GM23338 (cell line): ENCODE results near the gene CBFA2T3.

ENCODE experiments used
- EZH2 ChIP-seq: fragments of 200-600 bp; sonication (generic); IDR thresholded peaks from one replicate; pipeline ENCODE4 v1.8.0; 2017; ENCODE audit warnings: antibody characterized with exemption, mild to moderate bottlenecking, low read depth; ENCODE audit not compliant: unreplicated experiment
- EZH2phosphoT487 ChIP-seq: fragments of 200-600 bp; sonication (generic); IDR thresholded peaks from one replicate; pipeline ENCODE4 v1.8.1; 2018; ENCODE audit warnings: antibody characterized with exemption; ENCODE audit not compliant: unreplicated experiment
- NANOG ChIP-seq: IDR thresholded peaks from 2 replicates; pipeline ENCODE4 v1.6.1; 2016; ENCODE audit warnings: antibody characterized with exemption, borderline replicate concordance
- POLR2AphosphoS5 ChIP-seq: IDR thresholded peaks from 2 replicates; pipeline ENCODE4 v1.6.1; 2016; ENCODE audit warnings: antibody characterized with exemption, low read depth
- TF ChIP-seq, protein P1 (sequence below), 2 experiments: fragments of 200-600 bp in 1 of 2; sonication (generic) in 1 of 2; conservative IDR thresholded peaks; 2 replicates each; pipeline versions ENCODE4 v1.5.1 to v1.6.1; 2016 to 2017; ENCODE audit warnings: antibody characterized with exemption in 2 of 2, low read depth in 2 of 2, mild to moderate bottlenecking in 2 of 2, moderate library complexity in 1 of 2

GRCh38 chr16:88931373-88931900, 45.6 kb downstream of the CBFA2T3 start:
- TF ChIP-seq, protein P1, sequence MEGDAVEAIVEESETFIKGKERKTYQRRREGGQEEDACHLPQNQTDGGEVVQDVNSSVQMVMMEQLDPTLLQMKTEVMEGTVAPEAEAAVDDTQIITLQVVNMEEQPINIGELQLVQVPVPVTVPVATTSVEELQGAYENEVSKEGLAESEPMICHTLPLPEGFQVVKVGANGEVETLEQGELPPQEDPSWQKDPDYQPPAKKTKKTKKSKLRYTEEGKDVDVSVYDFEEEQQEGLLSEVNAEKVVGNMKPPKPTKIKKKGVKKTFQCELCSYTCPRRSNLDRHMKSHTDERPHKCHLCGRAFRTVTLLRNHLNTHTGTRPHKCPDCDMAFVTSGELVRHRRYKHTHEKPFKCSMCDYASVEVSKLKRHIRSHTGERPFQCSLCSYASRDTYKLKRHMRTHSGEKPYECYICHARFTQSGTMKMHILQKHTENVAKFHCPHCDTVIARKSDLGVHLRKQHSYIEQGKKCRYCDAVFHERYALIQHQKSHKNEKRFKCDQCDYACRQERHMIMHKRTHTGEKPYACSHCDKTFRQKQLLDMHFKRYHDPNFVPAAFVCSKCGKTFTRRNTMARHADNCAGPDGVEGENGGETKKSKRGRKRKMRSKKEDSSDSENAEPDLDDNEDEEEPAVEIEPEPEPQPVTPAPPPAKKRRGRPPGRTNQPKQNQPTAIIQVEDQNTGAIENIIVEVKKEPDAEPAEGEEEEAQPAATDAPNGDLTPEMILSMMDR (conservative IDR thresholded peaks at IDR 0.05; ENCODE audit: low read depth in 2 of 2): no peak
- TF ChIP-seq EZH2phosphoT487 (no peak), EZH2 (no peak), POLR2AphosphoS5 (no peak), NANOG (no peak)
